HG02884 (cell line): ENCODE measurements around the gene REC8.
A peak's percentile ranks its signal among the peaks of the same experiment; 100 is the strongest.
"Not testable (repeated sequence)": the region's sequence is repeated elsewhere in the genome, so short reads cannot be mapped to it uniquely, and the experiment has no call there.

Experiments
- ATAC-seq: cut with Tn5 transposase; IDR thresholded peaks from one replicate; pipeline ENCODE4 v1.9.1; 2021; ENCODE audit warnings: mild to moderate bottlenecking, moderate library complexity; ENCODE audit not compliant: unreplicated experiment

REC8 gene

GRCh38 chr14:24183014-24183481 lies 11.2 kb downstream of the REC8 start:
- no peak for ATAC-seq

- no peak for ATAC-seq
Observed at GRCh38 chr14:24184104-24184970, 12.5 kb downstream of the REC8 start.

- no peak for ATAC-seq
Observed at GRCh38 chr14:24185026-24185425, 13.1 kb downstream of the REC8 start.

- no peak for ATAC-seq
Observed at GRCh38 chr14:24185741-24186140, 13.9 kb downstream of the REC8 start.

GRCh38 chr14:24186831-24187538 lies 15.1 kb downstream of the REC8 start:
- ATAC-seq, result no peak

- no peak for ATAC-seq
Observed at GRCh38 chr14:24187539-24187915, 15.6 kb downstream of the REC8 start.

- peak; percentile 87 for ATAC-seq
Observed at GRCh38 chr14:24188251-24189058, 16.6 kb downstream of the REC8 start, which contains the start of gene IPO4. Gene IPO4 (minus strand): TSS chr14:24188816. CDS start chr14:24188787, 29 bp downstream.

GRCh38 chr14:24189059-24189375 lies 17.1 kb downstream of the REC8 start:
- ATAC-seq, result no peak

- no peak for ATAC-seq
Observed at GRCh38 chr14:24189460-24189859, 17.6 kb downstream of the REC8 start.

- no peak for ATAC-seq
Observed at GRCh38 chr14:24190416-24190815, 18.5 kb downstream of the REC8 start.

GRCh38 chr14:24192933-24193332 lies 21.1 kb downstream of the REC8 start:
- ATAC-seq, result no peak

GRCh38 chr14:24194186-24194872 lies 22.4 kb downstream of the REC8 start:
- ATAC-seq, result no peak

GRCh38 chr14:24194873-24195185 lies 22.9 kb downstream of the REC8 start:
- ATAC-seq, result no peak

GRCh38 chr14:24195186-24196070 lies 23.5 kb downstream of the REC8 start, which contains the start of gene TM9SF1:
Gene TM9SF1 (minus strand): TSS chr14:24195441. CDS start chr14:24195019, 422 bp downstream.
- ATAC-seq, result peak; percentile 69

GRCh38 chr14:24196071-24197055 lies 24.5 kb downstream of the REC8 start:
- peak; percentile 21 for ATAC-seq

GRCh38 chr14:24197056-24197450 lies 25.2 kb downstream of the REC8 start:
- no peak for ATAC-seq

GRCh38 chr14:24198814-24199524 lies 27.1 kb downstream of the REC8 start:
- no peak for ATAC-seq

GRCh38 chr14:24202538-24202937 lies 30.7 kb downstream of the REC8 start:
- ATAC-seq, result not testable (repeated sequence)
